ENCODE results near the gene CDX1. TPM values are rescaled to one million over a fixed set of nuclear protein-coding genes. Genes with fewer than 3 reads are reported as not detected.

The CDX1 gene
- total and polyA plus RNA-seq, 3 donors from 2014 or later, result 3.4 to 5.2 (median 3.4) TPM

DNA sequence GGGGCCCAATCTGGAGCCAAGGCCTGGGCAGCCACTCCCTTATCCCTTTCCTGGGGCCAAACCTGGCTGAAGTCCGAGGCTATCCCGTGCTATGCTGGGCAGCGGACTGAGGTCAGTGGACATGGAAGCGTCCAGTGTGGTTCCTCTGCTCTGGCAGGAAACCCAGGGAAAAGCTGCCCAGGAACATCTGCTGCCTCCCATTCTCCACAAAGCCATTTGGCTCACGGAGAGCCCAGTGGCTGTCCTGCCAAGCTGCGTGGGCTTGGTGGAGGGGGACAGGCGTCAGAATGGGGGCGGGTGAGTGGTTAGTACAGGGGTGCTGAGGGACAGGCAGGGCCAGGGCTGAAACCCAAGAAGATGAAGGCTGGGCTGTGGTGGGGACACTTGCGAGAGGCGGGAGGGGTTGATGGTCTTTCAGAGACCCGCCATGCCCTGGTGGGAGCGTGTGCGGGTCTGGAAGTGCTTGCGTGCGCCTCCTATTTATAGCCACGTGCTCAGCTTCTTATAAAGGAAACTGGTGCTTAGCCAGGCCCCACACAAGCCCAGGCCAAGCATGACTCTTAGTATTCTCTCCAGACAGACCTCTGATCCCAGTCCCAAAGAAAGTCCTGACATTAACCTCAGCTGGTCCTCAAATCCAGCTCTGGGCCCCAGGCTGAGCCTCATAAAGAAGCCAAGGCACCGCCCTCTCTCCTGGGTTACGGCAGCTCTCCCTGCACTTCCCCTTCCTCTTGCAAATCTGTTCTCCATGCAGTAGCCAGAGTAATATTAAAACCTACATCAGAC lies 13.9 kb downstream of the CDX1 start:
- peak; percentile 75 for DNase-seq
- WGBS, 2 donors, result 57 to 60% methylated on average over 16 of the region's 18 CpGs

GRCh38 chr5:150181027-150181426 lies 14.4 kb downstream of the CDX1 start:
- Histone ChIP-seq H3K9me3 (no peaks in the 10 kb centered on the region), H3K27ac (peak overlapping the region in 1 of 2 donors; percentile 71), H3K27me3 (no peaks in the 10 kb centered on the region), H3K4me3 (no peak overlapping the region), H3K36me3 (ENCODE audit: low read depth, missing control alignments) (no peaks in the 10 kb centered on the region), H3K4me1 (peaks cover 52% of the 10 kb centered on the region)
- intact Hi-C loops (cut with DNase I; ENCODE audit: low total_unique reads), result no loop called here
- 57 to 64% methylated on average over 5 of the region's 5 CpGs for WGBS, 2 donors
- TF ChIP-seq, protein P1, sequence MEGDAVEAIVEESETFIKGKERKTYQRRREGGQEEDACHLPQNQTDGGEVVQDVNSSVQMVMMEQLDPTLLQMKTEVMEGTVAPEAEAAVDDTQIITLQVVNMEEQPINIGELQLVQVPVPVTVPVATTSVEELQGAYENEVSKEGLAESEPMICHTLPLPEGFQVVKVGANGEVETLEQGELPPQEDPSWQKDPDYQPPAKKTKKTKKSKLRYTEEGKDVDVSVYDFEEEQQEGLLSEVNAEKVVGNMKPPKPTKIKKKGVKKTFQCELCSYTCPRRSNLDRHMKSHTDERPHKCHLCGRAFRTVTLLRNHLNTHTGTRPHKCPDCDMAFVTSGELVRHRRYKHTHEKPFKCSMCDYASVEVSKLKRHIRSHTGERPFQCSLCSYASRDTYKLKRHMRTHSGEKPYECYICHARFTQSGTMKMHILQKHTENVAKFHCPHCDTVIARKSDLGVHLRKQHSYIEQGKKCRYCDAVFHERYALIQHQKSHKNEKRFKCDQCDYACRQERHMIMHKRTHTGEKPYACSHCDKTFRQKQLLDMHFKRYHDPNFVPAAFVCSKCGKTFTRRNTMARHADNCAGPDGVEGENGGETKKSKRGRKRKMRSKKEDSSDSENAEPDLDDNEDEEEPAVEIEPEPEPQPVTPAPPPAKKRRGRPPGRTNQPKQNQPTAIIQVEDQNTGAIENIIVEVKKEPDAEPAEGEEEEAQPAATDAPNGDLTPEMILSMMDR (IDR thresholded peaks at IDR 0.05), result no peak
- TF ChIP-seq POLR2A (IDR thresholded peaks at IDR 0.05), result no peak
- no peak for DNase-seq

More for the DNA sequence above, 13.9 kb downstream of the CDX1 start:
- intact Hi-C loops (cut with DNase I; ENCODE audit: low total_unique reads), result no loop called here
- Histone ChIP-seq H3K27me3 (no peaks in the 10 kb centered on the region), H3K4me1 (peaks cover 57% of the 10 kb centered on the region), H3K27ac (peak overlapping the region; percentile 59 to 71), H3K4me3 (no peak overlapping the region), H3K36me3 (ENCODE audit: low read depth, missing control alignments) (no peaks in the 10 kb centered on the region), H3K9me3 (no peaks in the 10 kb centered on the region)
- TF ChIP-seq, protein P1 (IDR thresholded peaks at IDR 0.05), result no peak
- no peak for TF ChIP-seq POLR2A (IDR thresholded peaks at IDR 0.05)

DNA sequence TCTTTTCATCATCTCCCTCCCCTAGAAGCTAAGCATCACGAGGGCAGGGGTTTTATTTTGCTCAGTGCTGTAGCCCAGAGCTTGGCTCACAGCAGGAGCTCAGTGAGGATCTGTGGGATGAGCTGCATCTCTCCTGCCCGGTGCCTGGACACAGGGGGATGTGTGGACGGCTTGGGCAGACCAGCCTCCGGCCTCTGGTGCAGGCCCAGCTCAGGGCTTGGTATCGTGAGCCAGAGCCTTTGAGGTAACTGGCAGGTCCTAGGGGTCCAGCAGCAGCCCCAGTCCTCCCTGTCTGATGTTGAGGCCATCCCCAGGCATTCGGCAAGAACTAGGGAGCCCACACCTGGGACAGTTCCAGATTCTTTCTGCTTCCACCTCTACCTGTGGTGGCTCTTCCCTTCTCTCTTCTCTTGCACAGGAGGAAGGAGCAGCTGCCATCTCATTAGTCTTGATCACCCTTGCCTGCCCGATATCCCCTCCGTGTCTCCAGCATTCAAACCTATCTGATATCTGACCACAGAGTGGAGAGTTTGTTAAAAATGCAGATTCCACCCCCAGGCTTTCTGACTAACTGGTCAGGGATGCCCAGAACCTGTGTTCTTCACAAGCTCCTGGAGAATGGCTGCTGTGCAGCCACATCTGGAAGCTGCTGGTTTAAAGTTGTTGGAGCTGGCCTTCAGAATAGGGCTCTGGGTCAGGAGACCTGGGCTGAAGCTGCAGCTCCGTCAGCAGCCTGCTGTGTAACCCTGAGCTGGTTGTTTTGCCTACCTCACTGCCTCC lies 15.4 kb downstream of the CDX1 start:
- no peaks in the 10 kb centered on the region for H3K9me3 ChIP-seq
- H3K36me3 ChIP-seq (ENCODE audit: low read depth, missing control alignments), result no peaks in the 10 kb centered on the region
- intact Hi-C loops (cut with DNase I; ENCODE audit: low total_unique reads), result no loop called here
- H3K4me3 ChIP-seq, result no peak overlapping the region
- peak overlapping the region in 1 of 2 donors; percentile 71 for H3K27ac ChIP-seq
- peaks cover 44% of the 10 kb centered on the region for H3K4me1 ChIP-seq
- no peak for DNase-seq
- WGBS, 2 donors, result 74 to 89% methylated on average over 8 to 9 of the region's 9 CpGs
- no peaks in the 10 kb centered on the region for H3K27me3 ChIP-seq
- TF ChIP-seq POLR2A (IDR thresholded peaks at IDR 0.05), result no peak
- TF ChIP-seq, protein P1 (IDR thresholded peaks at IDR 0.05), result no peak

- H3K27me3 ChIP-seq, result no peaks in the 10 kb centered on the region
- no peaks in the 10 kb centered on the region for H3K9me3 ChIP-seq
- 91 to 95% methylated on average over 10 of the region's 10 CpGs for WGBS, 2 donors
- H3K36me3 ChIP-seq (ENCODE audit: low read depth, missing control alignments), result no peaks in the 10 kb centered on the region
- H3K4me1 ChIP-seq, result peaks cover 36% of the 10 kb centered on the region
- intact Hi-C loops (cut with DNase I; ENCODE audit: low total_unique reads), result no loop called here
- no peak overlapping the region for H3K4me3 ChIP-seq
- DNase-seq, result no peak
- TF ChIP-seq, protein P1 (IDR thresholded peaks at IDR 0.05), result no peak
- H3K27ac ChIP-seq, result no peak overlapping the region
Observed at GRCh38 chr5:150182774-150183173, 16.2 kb downstream of the CDX1 start.
